ENCODE data around the gene RPS19BP1.

The RPS19BP1 gene

GRCh38 chr22:39568278-39568981, 35.9 kb upstream of the RPS19BP1 start:
- peaks cover 10% of the 10 kb centered on the region for H3K4me1 ChIP-seq (ENCODE audit: control insufficient read depth, low read length)
- no peaks in the 10 kb centered on the region for H3K27me3 ChIP-seq (ENCODE audit: control insufficient read depth, low read length)
- H3K4me2 ChIP-seq (ENCODE audit: low read length), result no peak overlapping the region
- H3K9me2 ChIP-seq (replicated peaks; ENCODE audit: control insufficient read depth, low read length), result no peaks in the 10 kb centered on the region
- H3F3A ChIP-seq (ENCODE audit: control insufficient read depth, insufficient read depth), result no peaks in the 10 kb centered on the region
- no peak for TF ChIP-seq EZH2phosphoT487 (IDR thresholded peaks at IDR 0.05; ENCODE audit: borderline replicate concordance, low read length)
- TF ChIP-seq, protein P1, sequence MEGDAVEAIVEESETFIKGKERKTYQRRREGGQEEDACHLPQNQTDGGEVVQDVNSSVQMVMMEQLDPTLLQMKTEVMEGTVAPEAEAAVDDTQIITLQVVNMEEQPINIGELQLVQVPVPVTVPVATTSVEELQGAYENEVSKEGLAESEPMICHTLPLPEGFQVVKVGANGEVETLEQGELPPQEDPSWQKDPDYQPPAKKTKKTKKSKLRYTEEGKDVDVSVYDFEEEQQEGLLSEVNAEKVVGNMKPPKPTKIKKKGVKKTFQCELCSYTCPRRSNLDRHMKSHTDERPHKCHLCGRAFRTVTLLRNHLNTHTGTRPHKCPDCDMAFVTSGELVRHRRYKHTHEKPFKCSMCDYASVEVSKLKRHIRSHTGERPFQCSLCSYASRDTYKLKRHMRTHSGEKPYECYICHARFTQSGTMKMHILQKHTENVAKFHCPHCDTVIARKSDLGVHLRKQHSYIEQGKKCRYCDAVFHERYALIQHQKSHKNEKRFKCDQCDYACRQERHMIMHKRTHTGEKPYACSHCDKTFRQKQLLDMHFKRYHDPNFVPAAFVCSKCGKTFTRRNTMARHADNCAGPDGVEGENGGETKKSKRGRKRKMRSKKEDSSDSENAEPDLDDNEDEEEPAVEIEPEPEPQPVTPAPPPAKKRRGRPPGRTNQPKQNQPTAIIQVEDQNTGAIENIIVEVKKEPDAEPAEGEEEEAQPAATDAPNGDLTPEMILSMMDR (IDR thresholded peaks at IDR 0.05; ENCODE audit: low read depth, low read length, poor library complexity, severe bottlenecking), result no peak
- H3K27ac ChIP-seq (ENCODE audit: low read depth, low read length), result no peak overlapping the region
- H3K79me2 ChIP-seq (ENCODE audit: control insufficient read depth, low read length), result no peaks in the 10 kb centered on the region
- no peaks in the 10 kb centered on the region for H4K20me1 ChIP-seq (ENCODE audit: control insufficient read depth, insufficient read depth, low read depth, low read length)
- no peaks in the 10 kb centered on the region; the same call in 1 of the 2 replicates for H3K9me3 ChIP-seq (ENCODE audit: control insufficient read depth, insufficient read depth, low read length)
- H3K4me3 ChIP-seq (ENCODE audit: low read length), result no peak overlapping the region
- no peaks in the 10 kb centered on the region for H3K36me3 ChIP-seq (ENCODE audit: control insufficient read depth, low read length)

DNA sequence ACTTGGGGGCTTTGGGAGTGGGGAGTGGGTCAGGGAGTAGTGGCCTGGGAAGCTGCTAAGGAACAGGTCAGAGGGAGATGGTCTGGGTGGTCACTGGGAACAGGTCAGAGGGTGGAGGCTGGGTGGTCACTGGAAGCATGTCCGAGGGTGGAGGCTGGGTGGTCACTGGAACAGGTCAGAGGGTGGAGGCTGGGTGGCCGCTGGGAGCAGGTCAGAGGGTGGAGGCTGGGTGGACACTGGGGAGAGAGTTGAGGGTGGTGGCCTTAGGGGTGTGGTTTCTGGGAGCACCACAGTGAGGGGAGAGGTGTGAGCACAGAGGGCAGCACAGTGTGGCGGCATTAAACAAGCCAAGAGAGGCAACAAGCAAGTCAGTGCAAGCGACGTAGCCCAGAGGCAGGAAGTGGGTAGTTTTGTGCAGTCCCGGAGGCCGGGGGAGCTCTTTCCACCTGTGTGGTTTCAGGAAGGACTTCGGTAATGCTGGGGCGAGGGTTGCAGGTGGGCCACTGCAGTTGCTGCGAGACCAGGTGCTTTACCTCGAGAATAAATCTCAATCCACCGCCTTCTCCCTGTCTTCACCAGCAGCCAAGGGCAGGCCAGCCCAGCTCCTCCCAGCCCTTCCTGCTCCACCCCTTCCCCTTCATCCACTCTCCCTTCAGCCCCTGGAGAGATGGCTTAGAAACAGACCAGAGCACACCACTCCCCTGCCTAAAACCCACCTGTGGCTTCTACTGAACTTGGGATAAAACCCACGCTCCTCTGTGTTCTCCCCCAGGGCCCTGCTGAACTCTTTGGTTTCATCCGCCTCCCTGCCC, 34.8 kb upstream of the RPS19BP1 start:
- Histone ChIP-seq H3K4me3 (ENCODE audit: low read length) (no peak overlapping the region), H4K20me1 (ENCODE audit: control insufficient read depth, insufficient read depth, low read depth, low read length) (no peaks in the 10 kb centered on the region), H3F3A (ENCODE audit: control insufficient read depth, insufficient read depth) (no peaks in the 10 kb centered on the region), H3K27me3 (ENCODE audit: control insufficient read depth, low read length) (no peaks in the 10 kb centered on the region), H3K36me3 (ENCODE audit: control insufficient read depth, low read length) (no peaks in the 10 kb centered on the region), H3K4me2 (ENCODE audit: low read length) (peak overlapping the region; percentile 45), H3K9me3 (ENCODE audit: control insufficient read depth, insufficient read depth, low read length) (no peaks in the 10 kb centered on the region; the same call in 1 of the 2 replicates), H3K79me2 (ENCODE audit: control insufficient read depth, low read length) (no peaks in the 10 kb centered on the region), H3K4me1 (ENCODE audit: control insufficient read depth, low read length) (peaks cover 10% of the 10 kb centered on the region), H3K27ac (ENCODE audit: low read depth, low read length) (no peak overlapping the region), H3K9me2 (replicated peaks; ENCODE audit: control insufficient read depth, low read length) (no peaks in the 10 kb centered on the region)
- TF ChIP-seq, protein P1 (IDR thresholded peaks at IDR 0.05; ENCODE audit: low read depth, low read length, poor library complexity, severe bottlenecking), result no peak
- TF ChIP-seq EZH2phosphoT487 (IDR thresholded peaks at IDR 0.05; ENCODE audit: borderline replicate concordance, low read length), result no peak

DNA sequence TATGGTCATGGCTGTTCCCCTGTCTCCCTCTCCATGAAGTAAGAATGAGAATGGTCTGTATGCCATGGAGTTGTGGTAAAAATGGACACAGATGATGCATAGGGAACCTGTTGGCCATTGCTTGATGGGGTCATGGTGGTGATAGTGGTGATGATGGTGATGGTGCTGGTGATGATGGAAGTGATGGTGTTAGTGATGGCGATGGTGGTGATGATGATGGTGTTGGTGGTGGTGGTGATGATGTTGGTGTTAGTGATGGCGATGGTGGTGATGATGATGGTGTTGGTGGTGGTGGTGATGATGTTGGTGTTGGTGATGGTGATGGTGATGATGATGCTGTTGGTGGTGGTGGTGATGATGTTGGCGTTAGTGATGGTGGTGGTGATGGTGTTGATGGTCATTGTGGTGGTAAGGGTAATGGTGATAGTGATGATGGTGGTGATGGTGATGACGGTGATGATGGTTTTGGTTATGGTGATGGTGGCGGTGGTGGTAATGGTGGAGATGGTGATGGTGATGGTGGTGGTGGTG, 32.9 kb upstream of the RPS19BP1 start:
- TF ChIP-seq EZH2phosphoT487 (IDR thresholded peaks at IDR 0.05; ENCODE audit: borderline replicate concordance, low read length), result no peak
- TF ChIP-seq, protein P1 (IDR thresholded peaks at IDR 0.05; ENCODE audit: low read depth, low read length, poor library complexity, severe bottlenecking), result no peak

More for the DNA sequence above, 32.9 kb upstream of the RPS19BP1 start:
- Histone ChIP-seq H3K79me2 (ENCODE audit: control insufficient read depth, low read length) (no peaks in the 10 kb centered on the region), H3K27ac (ENCODE audit: low read depth, low read length) (no peak overlapping the region), H3K36me3 (ENCODE audit: control insufficient read depth, low read length) (no peaks in the 10 kb centered on the region), H3K27me3 (ENCODE audit: control insufficient read depth, low read length) (no peaks in the 10 kb centered on the region), H3K4me3 (ENCODE audit: low read length) (no peak overlapping the region), H3K9me2 (replicated peaks; ENCODE audit: control insufficient read depth, low read length) (no peaks in the 10 kb centered on the region), H3K9me3 (ENCODE audit: control insufficient read depth, insufficient read depth, low read length) (no peaks in the 10 kb centered on the region; the same call in 1 of the 2 replicates), H3K4me1 (ENCODE audit: control insufficient read depth, low read length) (peaks cover 10% of the 10 kb centered on the region), H4K20me1 (ENCODE audit: control insufficient read depth, insufficient read depth, low read depth, low read length) (no peaks in the 10 kb centered on the region), H3F3A (ENCODE audit: control insufficient read depth, insufficient read depth) (no peaks in the 10 kb centered on the region), H3K4me2 (ENCODE audit: low read length) (no peak overlapping the region)

Data from DOHH2 (cell line).